Neutrophil (primary cell): ENCODE data around the gene AJAP1.

Experiments
- H3K27ac ChIP-seq: fragments of 200-600 bp; sonication (generic); 2 replicates; pipeline ENCODE4 v1.5.1; 2016; ENCODE audit warnings: mild to moderate bottlenecking, moderate library complexity
- H3K27me3 ChIP-seq: fragments of 200-600 bp; sonication (generic); 2 replicates; pipeline ENCODE4 v1.6.0; 2016; ENCODE audit warnings: mild to moderate bottlenecking
- H3K36me3 ChIP-seq: fragments of 200-600 bp; sonication (generic); 2 replicates; pipeline ENCODE4 v1.5.1; 2017
- H3K4me1 ChIP-seq, 2 experiments: fragments of 200-600 bp in 1 of 2; sonication (generic) in 1 of 2; 1 replicate in 1 of 2; 2 replicates in 1 of 2; pipeline versions ENCODE4 v1.5.1 to v1.6.1; 2013 to 2016; ENCODE audit warnings: low read depth in 1 of 2, low read length in 1 of 2, mild to moderate bottlenecking in 1 of 2, moderate library complexity in 1 of 2; ENCODE audit not compliant: control insufficient read depth in 1 of 2, insufficient read depth in 1 of 2
- H3K4me3 ChIP-seq, 2 experiments: fragments of 200-600 bp in 1 of 2; sonication (generic) in 1 of 2; 1 replicate in 1 of 2; 2 replicates in 1 of 2; pipeline ENCODE4 v1.5.1; 2013 to 2016; ENCODE audit warnings: low read depth in 1 of 2, low read length in 1 of 2, mild to moderate bottlenecking in 1 of 2, moderate library complexity in 1 of 2
- H3K9me3 ChIP-seq: fragments of 200-600 bp; sonication (generic); 2 replicates; pipeline ENCODE4 v1.5.1; 2016
- TF ChIP-seq, protein P1 (sequence below): fragments of 200-600 bp; sonication (generic); IDR thresholded peaks from 2 replicates; pipeline ENCODE4 v1.5.1; 2016; ENCODE audit warnings: antibody characterized with exemption

AJAP1 gene

DNA sequence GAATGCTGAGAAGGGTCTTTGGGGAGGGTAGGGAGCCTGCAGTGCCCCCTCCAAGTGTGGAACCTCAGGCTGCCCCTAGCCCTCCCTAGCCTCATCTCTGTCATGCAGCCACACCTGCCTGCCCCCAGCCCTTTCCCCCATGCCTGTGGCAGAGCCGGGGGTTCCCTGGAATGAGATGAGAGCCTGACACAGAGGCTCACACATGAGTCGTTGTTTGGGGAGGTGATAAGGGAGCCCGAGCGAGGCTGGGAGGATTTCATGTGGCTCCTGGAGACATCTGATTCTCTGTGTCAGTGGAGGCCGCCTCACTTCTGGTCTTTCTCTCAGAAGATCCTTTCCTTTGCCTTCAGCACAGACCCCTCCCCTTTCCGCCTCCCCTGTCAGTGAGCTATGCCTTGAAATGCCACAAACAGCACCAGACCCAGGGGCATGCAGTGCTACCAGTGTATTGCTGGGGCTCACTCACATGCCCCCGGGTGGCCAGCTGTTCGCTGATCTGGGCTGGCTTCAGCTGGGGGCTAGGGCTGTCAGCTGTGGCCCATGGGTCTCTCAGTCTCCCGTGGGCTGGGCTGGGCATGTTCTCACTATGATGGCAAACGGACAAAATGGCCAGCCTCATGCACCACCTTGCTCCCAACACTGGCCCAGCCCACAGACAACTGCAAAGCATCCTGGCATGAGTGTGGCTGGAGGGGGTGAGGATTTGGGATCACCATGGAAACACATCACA is 102.6 kb downstream of the AJAP1 start:
- TF ChIP-seq, protein P1, sequence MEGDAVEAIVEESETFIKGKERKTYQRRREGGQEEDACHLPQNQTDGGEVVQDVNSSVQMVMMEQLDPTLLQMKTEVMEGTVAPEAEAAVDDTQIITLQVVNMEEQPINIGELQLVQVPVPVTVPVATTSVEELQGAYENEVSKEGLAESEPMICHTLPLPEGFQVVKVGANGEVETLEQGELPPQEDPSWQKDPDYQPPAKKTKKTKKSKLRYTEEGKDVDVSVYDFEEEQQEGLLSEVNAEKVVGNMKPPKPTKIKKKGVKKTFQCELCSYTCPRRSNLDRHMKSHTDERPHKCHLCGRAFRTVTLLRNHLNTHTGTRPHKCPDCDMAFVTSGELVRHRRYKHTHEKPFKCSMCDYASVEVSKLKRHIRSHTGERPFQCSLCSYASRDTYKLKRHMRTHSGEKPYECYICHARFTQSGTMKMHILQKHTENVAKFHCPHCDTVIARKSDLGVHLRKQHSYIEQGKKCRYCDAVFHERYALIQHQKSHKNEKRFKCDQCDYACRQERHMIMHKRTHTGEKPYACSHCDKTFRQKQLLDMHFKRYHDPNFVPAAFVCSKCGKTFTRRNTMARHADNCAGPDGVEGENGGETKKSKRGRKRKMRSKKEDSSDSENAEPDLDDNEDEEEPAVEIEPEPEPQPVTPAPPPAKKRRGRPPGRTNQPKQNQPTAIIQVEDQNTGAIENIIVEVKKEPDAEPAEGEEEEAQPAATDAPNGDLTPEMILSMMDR = no peak
- Histone ChIP-seq H3K4me3 (no peak overlapping the region), H3K9me3 (no peaks in the 10 kb centered on the region), H3K27ac (no peak overlapping the region), H3K36me3 (no peaks in the 10 kb centered on the region), H3K27me3 (no peaks in the 10 kb centered on the region), H3K4me1 (peaks cover 0 to 13% of the 10 kb centered on the region in 2 experiments)

DNA sequence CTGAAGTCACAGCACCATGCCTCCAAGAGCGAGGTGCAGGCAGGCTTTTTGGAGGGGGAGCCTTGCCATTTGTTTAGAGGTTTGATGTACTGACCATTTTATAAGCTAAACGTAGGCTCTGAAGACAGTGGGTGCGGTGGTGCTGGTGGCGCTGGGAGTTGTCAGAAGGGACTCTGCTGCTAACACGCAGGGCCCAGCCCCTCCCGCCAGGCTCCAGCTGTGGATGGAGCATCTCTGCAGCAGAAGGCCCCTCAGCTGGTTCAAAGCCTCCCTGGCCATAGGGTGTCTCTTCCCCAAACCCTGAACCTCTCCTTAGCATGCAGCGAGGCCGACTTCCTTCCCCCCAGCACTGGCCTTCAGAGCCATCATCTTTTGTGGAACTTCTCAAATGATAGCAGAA is 105.3 kb downstream of the AJAP1 start:
- Histone ChIP-seq H3K27ac (no peak overlapping the region), H3K9me3 (no peaks in the 10 kb centered on the region), H3K27me3 (no peaks in the 10 kb centered on the region), H3K4me1 (peaks cover 0 to 8% of the 10 kb centered on the region in 2 experiments), H3K36me3 (no peaks in the 10 kb centered on the region), H3K4me3 (no peak overlapping the region)
- TF ChIP-seq, protein P1 = no peak

DNA sequence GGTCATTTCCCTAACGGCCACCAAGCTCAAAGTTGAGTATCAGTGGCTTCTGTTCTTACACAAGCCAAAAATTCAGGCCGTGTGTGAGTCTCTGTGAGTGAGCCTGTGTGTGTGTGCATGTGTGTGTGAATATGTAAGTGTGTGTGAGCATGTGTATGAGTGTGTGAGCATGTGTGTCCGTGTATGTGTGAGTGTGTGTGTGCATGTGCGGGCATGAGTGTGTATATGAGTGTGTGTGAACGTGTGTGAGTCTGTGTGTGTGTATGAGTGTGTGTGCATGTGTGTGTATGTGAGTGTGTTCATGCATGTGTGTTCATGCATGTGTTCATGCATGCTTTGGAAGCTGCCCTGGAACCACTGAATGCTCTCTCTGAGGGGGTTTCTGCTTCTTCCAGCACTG is 105.7 kb downstream of the AJAP1 start:
- no peaks in the 10 kb centered on the region for H3K27me3 ChIP-seq
- no peak overlapping the region for H3K4me3 ChIP-seq
- TF ChIP-seq, protein P1 = no peak
- H3K36me3 ChIP-seq = no peaks in the 10 kb centered on the region
- no peak overlapping the region for H3K27ac ChIP-seq
- peaks cover 0 to 8% of the 10 kb centered on the region in 2 experiments for H3K4me1 ChIP-seq
- H3K9me3 ChIP-seq = no peaks in the 10 kb centered on the region

DNA sequence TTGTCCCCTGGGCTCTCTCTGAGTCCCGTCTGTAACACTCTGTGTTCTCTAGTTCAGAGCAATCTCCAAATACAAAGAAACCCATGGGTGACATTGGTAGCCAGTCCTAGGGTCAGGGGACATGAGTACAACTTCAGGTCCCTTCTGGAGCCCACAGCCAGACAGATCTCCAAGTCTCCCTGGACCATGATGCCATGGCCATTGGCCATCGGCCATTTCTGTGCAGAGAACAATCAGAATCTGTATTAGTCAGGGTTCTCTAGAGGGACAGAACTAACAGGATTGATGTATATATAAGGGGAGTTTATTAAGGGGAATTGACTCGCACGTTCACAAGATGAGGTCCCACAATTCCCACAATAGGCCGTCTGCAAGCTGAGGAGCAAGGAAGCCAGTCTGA is 106.9 kb downstream of the AJAP1 start:
- TF ChIP-seq, protein P1 = no peak
- H3K27ac ChIP-seq = no peak overlapping the region

DNA sequence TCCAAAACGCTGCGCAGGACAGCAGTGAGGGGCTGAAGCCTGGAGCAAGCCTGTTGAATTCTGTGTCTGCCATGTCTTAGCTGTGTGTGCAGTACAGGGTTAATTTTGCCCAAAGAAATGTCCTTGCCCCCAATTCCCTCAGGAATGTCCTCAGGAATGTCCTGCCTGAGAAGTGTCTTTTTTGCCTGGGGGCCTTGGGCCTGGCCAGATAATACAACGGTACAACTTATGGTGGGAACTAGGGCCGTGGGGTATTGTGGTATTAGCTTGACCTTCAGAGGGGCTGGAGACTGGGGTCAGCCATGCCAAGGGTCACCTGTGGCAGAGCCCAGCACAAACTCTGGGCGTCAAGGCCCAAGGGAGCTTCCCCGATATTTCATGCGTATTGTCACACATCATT is 107.7 kb downstream of the AJAP1 start:
- TF ChIP-seq, protein P1 = no peak
- Histone ChIP-seq H3K4me1 (no peaks in the 10 kb centered on the region), H3K27me3 (peaks cover 7% of the 10 kb centered on the region), H3K27ac (no peak overlapping the region), H3K4me3 (no peak overlapping the region), H3K36me3 (no peaks in the 10 kb centered on the region), H3K9me3 (no peaks in the 10 kb centered on the region)

More for the DNA sequence above, 106.9 kb downstream of the AJAP1 start:
- H3K27me3 ChIP-seq = peaks cover 7% of the 10 kb centered on the region
- H3K4me3 ChIP-seq = no peak overlapping the region
- H3K9me3 ChIP-seq = no peaks in the 10 kb centered on the region
- H3K4me1 ChIP-seq = no peaks in the 10 kb centered on the region
- no peaks in the 10 kb centered on the region for H3K36me3 ChIP-seq
